ENCODE results near the gene HAVCR2. TPM values are rescaled to one million over a fixed set of nuclear protein-coding genes. Genes with fewer than 3 reads are reported as not detected.

The HAVCR2 gene
- total RNA-seq, 3 donors from 2014 or later = 2.1 to 5.1 (median 5.1) TPM

DNA sequence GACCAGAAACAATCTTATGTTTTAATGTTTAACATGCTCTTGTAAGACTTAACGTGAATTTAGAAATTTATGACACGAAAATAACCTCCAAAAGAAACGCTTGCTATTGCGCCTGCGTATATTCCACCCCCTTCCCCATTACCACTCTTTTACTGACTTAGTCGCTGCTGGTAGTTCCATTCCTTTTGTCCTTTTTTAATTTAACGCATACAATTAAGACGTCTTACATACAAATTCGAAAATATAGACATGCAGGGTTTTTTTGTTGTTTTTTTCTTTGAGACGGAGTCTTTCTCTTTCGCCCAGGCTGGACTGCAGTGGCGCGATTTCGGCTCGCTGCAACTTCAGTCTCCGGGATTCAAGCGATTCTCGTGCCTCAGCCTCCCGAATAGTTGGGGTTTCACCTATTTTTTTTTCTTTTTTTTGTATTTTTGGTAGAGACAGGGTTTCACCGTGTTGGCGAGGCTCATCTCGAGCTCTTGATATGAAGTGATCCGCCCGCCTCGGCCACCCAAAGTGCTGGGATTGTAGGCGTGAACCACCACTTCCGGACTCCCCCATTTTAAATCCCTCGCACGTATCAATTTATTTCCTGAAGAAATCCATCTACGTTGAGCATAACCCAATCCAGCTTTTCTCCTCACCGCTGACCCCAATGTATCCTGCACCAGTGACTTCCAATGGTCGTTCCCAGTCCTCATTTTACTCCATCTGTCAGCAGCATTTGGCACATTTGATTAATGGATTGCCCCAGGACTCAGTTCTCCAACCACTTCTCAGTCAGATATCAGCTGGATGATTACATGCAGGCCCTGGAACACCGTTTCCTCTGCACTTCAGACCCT lies 34.5 kb upstream of the HAVCR2 start:
- peaks cover 6% of the 10 kb centered on the region for H3K36me3 ChIP-seq (ENCODE audit: low read depth)
- ATAC-seq (peak; percentile 66), DNase-seq (peak; percentile 64 to 70 (median 65))
- intact Hi-C loops (cut with DNase I, micrococcal nuclease) = loop anchor here in 1 of 2 donors (10.0 kb wide), 1 partner anchor 601 kb away; the partner anchor contains the start of gene LSM11
- H3K4me1 ChIP-seq (ENCODE audit: low read depth) = peaks cover 10% of the 10 kb centered on the region
- no peaks in the 10 kb centered on the region for H3K9me3 ChIP-seq
- TF ChIP-seq, protein P1, sequence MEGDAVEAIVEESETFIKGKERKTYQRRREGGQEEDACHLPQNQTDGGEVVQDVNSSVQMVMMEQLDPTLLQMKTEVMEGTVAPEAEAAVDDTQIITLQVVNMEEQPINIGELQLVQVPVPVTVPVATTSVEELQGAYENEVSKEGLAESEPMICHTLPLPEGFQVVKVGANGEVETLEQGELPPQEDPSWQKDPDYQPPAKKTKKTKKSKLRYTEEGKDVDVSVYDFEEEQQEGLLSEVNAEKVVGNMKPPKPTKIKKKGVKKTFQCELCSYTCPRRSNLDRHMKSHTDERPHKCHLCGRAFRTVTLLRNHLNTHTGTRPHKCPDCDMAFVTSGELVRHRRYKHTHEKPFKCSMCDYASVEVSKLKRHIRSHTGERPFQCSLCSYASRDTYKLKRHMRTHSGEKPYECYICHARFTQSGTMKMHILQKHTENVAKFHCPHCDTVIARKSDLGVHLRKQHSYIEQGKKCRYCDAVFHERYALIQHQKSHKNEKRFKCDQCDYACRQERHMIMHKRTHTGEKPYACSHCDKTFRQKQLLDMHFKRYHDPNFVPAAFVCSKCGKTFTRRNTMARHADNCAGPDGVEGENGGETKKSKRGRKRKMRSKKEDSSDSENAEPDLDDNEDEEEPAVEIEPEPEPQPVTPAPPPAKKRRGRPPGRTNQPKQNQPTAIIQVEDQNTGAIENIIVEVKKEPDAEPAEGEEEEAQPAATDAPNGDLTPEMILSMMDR (IDR thresholded peaks at IDR 0.05) = no peak
- H3K4me3 ChIP-seq = peak overlapping the region; percentile 78

DNA sequence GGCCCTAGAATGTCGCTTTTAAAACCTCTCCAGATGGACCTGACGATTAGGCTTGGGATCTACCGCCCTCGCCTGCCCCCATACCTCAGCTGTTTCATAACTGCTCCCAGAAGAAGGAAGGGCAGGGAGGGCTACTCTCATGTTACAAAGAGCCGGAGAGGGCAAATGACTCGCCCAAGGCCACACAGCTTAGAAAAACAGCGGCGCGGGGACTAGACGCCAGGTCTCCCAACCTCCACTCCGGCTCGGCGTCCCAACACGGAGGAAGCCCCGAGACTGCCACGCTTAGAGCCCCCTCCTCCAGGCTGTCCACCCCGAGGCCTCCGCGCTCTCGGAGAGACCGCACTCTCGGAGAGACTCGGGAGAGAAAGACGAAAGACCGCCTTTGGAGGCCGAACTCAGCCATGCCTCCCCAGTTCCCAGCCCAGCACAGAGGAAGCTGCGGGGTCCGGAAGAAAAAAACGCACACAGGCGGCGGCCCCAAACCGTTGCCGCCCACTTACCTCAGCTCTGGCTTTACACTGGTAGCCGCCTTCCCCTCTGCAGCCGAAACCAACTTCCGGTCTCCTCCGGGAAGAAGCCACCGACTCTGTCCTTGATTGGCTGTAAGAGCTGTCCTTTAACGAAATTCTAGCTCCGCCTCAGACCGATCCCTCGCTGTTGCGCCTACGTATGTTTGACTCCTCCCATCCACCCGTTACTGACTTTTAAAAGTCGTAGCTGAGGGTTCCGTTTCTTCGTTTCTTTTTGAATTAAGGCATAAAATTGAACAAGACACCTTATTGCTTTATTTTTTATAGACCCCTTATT lies 33.7 kb upstream of the HAVCR2 start, which contains the start of gene MED7:
TSS of gene MED7 (minus strand) at position 549 of the 810 bp plus-strand sequence. CDS start 3,434 bp downstream, outside the sequence.
- TF ChIP-seq, protein P1 (IDR thresholded peaks at IDR 0.05) = no peak
- DNase-seq (peak; percentile 88 to 94 (median 94)), ATAC-seq (peak; percentile 99)
- Histone ChIP-seq H3K4me1 (ENCODE audit: low read depth) (peaks cover 10% of the 10 kb centered on the region), H3K36me3 (ENCODE audit: low read depth) (peaks cover 6% of the 10 kb centered on the region), H3K9me3 (no peaks in the 10 kb centered on the region), H3K4me3 (peak within 1 kb of the TSS; percentile 78)
- intact Hi-C loops (cut with DNase I, micrococcal nuclease) = loop anchor here in 1 of 2 donors (10.0 kb wide), 1 partner anchor 602 kb away; the partner anchor contains the start of gene LSM11

DNA sequence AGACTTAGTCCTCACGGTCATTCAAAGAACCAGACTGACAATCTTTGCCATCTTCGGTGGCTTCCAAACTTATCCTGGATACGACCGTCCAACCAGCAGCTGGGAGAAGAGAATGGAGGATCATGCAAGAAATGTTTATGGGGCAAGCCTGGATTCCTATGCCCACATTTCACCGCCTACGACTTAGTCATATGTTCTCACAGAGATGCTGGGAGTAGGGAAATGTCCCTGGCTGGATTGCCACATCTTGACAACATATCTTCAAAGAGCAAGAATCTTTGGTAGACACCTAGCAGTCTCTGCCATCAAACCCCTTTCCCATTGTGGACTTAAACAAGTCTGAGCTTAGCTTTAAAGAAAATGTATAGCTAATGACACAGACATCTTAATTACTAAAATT lies 28.8 kb upstream of the HAVCR2 start:
- ATAC-seq = no peak
- intact Hi-C loops (cut with DNase I, micrococcal nuclease) = no loop called here
- Histone ChIP-seq H3K4me1 (ENCODE audit: low read depth) (peaks cover 10% of the 10 kb centered on the region), H3K9me3 (no peaks in the 10 kb centered on the region), H3K4me3 (no peak overlapping the region), H3K36me3 (ENCODE audit: low read depth) (no peaks in the 10 kb centered on the region)
- TF ChIP-seq, protein P1 (IDR thresholded peaks at IDR 0.05) = no peak
- DNase-seq = no peak

DNA sequence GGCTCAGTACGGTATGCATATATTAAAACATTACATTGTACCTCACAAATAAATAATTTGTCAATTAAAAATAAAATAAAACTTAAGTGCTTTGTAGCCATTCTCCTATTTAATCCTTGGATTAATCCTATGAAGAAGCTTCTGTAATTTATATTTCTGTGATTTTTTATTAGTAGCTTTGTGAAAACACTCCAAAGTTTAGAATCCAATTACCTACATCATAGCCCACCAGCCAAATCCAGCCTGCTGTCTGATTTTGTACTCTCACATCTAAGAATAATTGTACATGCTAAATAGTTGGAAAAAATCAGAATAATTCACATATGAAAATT lies 23.4 kb upstream of the HAVCR2 start:
- Histone ChIP-seq H3K36me3 (ENCODE audit: low read depth) (no peaks in the 10 kb centered on the region), H3K4me3 (no peak overlapping the region), H3K9me3 (no peaks in the 10 kb centered on the region), H3K4me1 (ENCODE audit: low read depth) (no peaks in the 10 kb centered on the region)
- intact Hi-C loops (cut with DNase I, micrococcal nuclease) = no loop called here
- DNase-seq (no peak), ATAC-seq (no peak)
- TF ChIP-seq, protein P1 (IDR thresholded peaks at IDR 0.05) = no peak

DNA sequence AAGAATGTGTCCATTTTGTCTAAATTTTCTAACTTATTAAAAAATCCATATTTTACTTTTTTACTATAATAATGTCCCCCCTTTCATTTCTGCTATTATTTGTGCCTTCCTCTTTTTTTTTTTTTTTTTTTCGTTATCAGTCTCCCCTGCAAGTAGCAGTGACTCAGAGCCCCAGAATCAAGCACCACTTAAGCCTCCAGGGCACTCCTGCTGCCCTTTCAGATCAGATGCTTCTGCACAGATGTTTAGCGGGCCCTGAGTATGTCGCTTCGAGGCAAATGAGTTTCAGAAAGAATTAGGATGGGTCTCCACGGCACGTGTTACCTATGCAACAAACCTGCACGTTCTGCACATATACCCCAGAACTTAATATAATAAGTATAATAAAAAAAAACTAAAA lies 22.1 kb upstream of the HAVCR2 start:
- intact Hi-C loops (cut with DNase I, micrococcal nuclease) = no loop called here
- no peak for DNase-seq
- ATAC-seq = no peak
- no peaks in the 10 kb centered on the region for H3K9me3 ChIP-seq
- no peaks in the 10 kb centered on the region for H3K4me1 ChIP-seq (ENCODE audit: low read depth)
- TF ChIP-seq, protein P1 (IDR thresholded peaks at IDR 0.05) = no peak
- H3K36me3 ChIP-seq (ENCODE audit: low read depth) = no peaks in the 10 kb centered on the region
- no peak overlapping the region for H3K4me3 ChIP-seq
